ENCODE measurements around the gene ZMIZ1. TPM values are rescaled to one million over a fixed set of nuclear protein-coding genes. Genes with fewer than 3 reads are reported as not detected.

Gene ZMIZ1
- total and polyA plus RNA-seq, 2 donors (not counting 1 experiment from before 2014, with no cell fraction given), result 6.3 to 30.6 TPM

- Histone ChIP-seq H3K9ac (ENCODE audit: insufficient read depth, low read length) (no peak overlapping the region), H3K27me3 (ENCODE audit: control insufficient read depth, insufficient read depth, low read length) (no peaks in the 10 kb centered on the region), H3K36me3 (ENCODE audit: control insufficient read depth, insufficient read depth, low read length) (peaks cover 22% of the 10 kb centered on the region), H3K4me3 (replicated peaks in 1 of 4; ENCODE audit: control extremely low read depth in 1 of 4, insufficient read depth in 1 of 4, low read depth in 3 of 4, low read length in 4 of 4) (no peak overlapping the region), H4K20me1 (ENCODE audit: control insufficient read depth, extremely low read depth, insufficient read depth, low read length) (no peaks in the 10 kb centered on the region), H3K4me2 (ENCODE audit: extremely low read depth, insufficient read depth, low read length) (no peak overlapping the region), H3K79me2 (ENCODE audit: control insufficient read depth, insufficient read depth, low read length) (peaks cover 27% of the 10 kb centered on the region), H3K4me1 (ENCODE audit: control insufficient read depth, extremely low read depth, insufficient read depth, low read length) (peaks cover 58% of the 10 kb centered on the region), H2AFZ (ENCODE audit: low read length) (no peak overlapping the region), H3K9me3 (ENCODE audit: control insufficient read depth, insufficient read depth, low read depth, low read length) (no peaks in the 10 kb centered on the region), H3K27ac (ENCODE audit: insufficient read depth, low read length) (peak overlapping the region; percentile 75)
- DNase-seq (ENCODE audit: low read depth in 2 of 2), result no peak
- TF ChIP-seq CTCF (conservative IDR thresholded peaks at IDR 0.05 in 1 of 2, IDR thresholded peaks at IDR 0.05 in 1 of 2; ENCODE audit: low read depth in 1 of 2, low read length in 2 of 2) (no peak), EZH2 (IDR thresholded peaks at IDR 0.05; ENCODE audit: low read length, missing control alignments) (no peak)
Observed at GRCh38 chr10:79186486-79187120, 117.8 kb downstream of the ZMIZ1 start.

DNA sequence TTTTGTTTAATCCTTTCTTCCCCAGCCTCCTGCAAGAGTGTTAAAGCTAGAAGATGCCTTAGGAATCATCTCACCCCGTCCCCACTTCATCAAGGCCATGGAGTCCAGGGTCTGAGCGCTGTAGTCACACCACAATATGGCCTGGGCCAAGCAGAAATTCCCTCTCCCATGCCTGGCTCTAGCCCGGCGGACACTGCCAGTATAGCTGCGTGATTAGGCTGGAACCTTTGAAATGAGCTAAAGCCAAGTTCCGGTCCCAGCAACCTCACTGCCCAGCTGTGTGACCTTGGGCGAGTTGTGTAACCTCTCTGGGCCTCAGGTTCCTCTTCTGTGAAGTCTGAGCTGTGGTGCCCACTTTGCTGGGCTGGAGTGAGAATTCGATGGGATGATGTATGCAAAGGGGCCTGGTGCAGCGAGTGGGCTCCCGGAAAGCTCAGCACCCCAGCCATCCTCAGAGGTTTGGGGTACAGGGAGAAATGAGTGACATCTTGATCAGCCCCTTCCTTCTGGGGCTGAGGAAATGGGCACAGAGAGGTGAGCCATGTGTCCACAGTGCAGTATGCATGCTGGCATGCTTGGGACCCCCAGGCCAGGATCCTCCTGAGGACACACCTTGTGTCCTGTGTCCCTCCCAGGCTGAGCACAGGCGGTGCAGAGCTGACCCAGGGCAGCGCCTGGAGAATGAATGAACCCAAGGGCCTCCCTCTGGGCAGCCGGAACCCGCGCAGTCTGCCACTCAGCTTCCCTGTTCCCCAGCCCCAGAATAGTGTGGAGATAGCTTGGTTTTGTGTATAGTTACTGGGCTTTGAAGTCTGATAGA, 118.6 kb downstream of the ZMIZ1 start:
- Histone ChIP-seq H3K27me3 (ENCODE audit: control insufficient read depth, insufficient read depth, low read length) (no peaks in the 10 kb centered on the region), H3K4me1 (ENCODE audit: control insufficient read depth, extremely low read depth, insufficient read depth, low read length) (peaks cover 58% of the 10 kb centered on the region), H3K9me3 (ENCODE audit: control insufficient read depth, insufficient read depth, low read depth, low read length) (no peaks in the 10 kb centered on the region), H3K27ac (ENCODE audit: insufficient read depth, low read length) (no peak overlapping the region), H3K4me2 (ENCODE audit: extremely low read depth, insufficient read depth, low read length) (no peak overlapping the region), H2AFZ (ENCODE audit: low read length) (no peak overlapping the region), H4K20me1 (ENCODE audit: control insufficient read depth, extremely low read depth, insufficient read depth, low read length) (no peaks in the 10 kb centered on the region), H3K4me3 (replicated peaks in 1 of 4; ENCODE audit: control extremely low read depth in 1 of 4, insufficient read depth in 1 of 4, low read depth in 3 of 4, low read length in 4 of 4) (no peak overlapping the region), H3K36me3 (ENCODE audit: control insufficient read depth, insufficient read depth, low read length) (peaks cover 20% of the 10 kb centered on the region), H3K9ac (ENCODE audit: insufficient read depth, low read length) (no peak overlapping the region), H3K79me2 (ENCODE audit: control insufficient read depth, insufficient read depth, low read length) (peaks cover 23% of the 10 kb centered on the region)
- TF ChIP-seq CTCF (conservative IDR thresholded peaks at IDR 0.05 in 1 of 2, IDR thresholded peaks at IDR 0.05 in 1 of 2; ENCODE audit: low read depth in 1 of 2, low read length in 2 of 2) (no peak), EZH2 (IDR thresholded peaks at IDR 0.05; ENCODE audit: low read length, missing control alignments) (no peak)
- DNase-seq (ENCODE audit: low read depth in 2 of 2), result no peak

GRCh38 chr10:79188154-79188965, 119.6 kb downstream of the ZMIZ1 start:
- Histone ChIP-seq H3K4me3 (replicated peaks in 1 of 4; ENCODE audit: control extremely low read depth in 1 of 4, insufficient read depth in 1 of 4, low read depth in 3 of 4, low read length in 4 of 4) (no peak overlapping the region), H3K36me3 (ENCODE audit: control insufficient read depth, insufficient read depth, low read length) (peaks cover 15% of the 10 kb centered on the region), H3K27ac (ENCODE audit: insufficient read depth, low read length) (no peak overlapping the region), H3K9me3 (ENCODE audit: control insufficient read depth, insufficient read depth, low read depth, low read length) (no peaks in the 10 kb centered on the region), H3K4me2 (ENCODE audit: extremely low read depth, insufficient read depth, low read length) (no peak overlapping the region), H3K4me1 (ENCODE audit: control insufficient read depth, extremely low read depth, insufficient read depth, low read length) (peaks cover 56% of the 10 kb centered on the region), H4K20me1 (ENCODE audit: control insufficient read depth, extremely low read depth, insufficient read depth, low read length) (no peaks in the 10 kb centered on the region), H2AFZ (ENCODE audit: low read length) (no peak overlapping the region), H3K79me2 (ENCODE audit: control insufficient read depth, insufficient read depth, low read length) (peaks cover 27% of the 10 kb centered on the region), H3K27me3 (ENCODE audit: control insufficient read depth, insufficient read depth, low read length) (no peaks in the 10 kb centered on the region), H3K9ac (ENCODE audit: insufficient read depth, low read length) (no peak overlapping the region)
- no peak for DNase-seq (ENCODE audit: low read depth in 2 of 2)
- TF ChIP-seq EZH2 (IDR thresholded peaks at IDR 0.05; ENCODE audit: low read length, missing control alignments) (no peak), CTCF (conservative IDR thresholded peaks at IDR 0.05 in 1 of 2, IDR thresholded peaks at IDR 0.05 in 1 of 2; ENCODE audit: low read depth in 1 of 2, low read length in 2 of 2) (no peak)

All from fibroblast of lung (primary cell).